GM19467 (cell line): ENCODE measurements around the gene RRAS.

Experiments used
- ATAC-seq: cut with Tn5 transposase; IDR thresholded peaks from one replicate; pipeline ENCODE4 v1.9.1; 2021; ENCODE audit warnings: mild to moderate bottlenecking, moderate library complexity; ENCODE audit not compliant: unreplicated experiment

Gene RRAS

GRCh38 chr19:49640113-49640898 is at the start of gene RRAS:
TSS of gene RRAS (minus strand) at chr19:49640143. CDS start at chr19:49640098, 45 bp downstream.
- peak; percentile 52 for ATAC-seq

GRCh38 chr19:49689133-49690078 is 49.5 kb upstream of the RRAS start, which contains the start of gene ADM5:
TSS of gene ADM5 (plus strand) at chr19:49689594. CDS start at chr19:49689838, 244 bp downstream.
- ATAC-seq: no peak

GRCh38 chr19:49688531-49689132 is 48.7 kb upstream of the RRAS start:
- ATAC-seq: no peak

GRCh38 chr19:49687566-49688316 is 47.8 kb upstream of the RRAS start:
- ATAC-seq: no peak

DNA sequence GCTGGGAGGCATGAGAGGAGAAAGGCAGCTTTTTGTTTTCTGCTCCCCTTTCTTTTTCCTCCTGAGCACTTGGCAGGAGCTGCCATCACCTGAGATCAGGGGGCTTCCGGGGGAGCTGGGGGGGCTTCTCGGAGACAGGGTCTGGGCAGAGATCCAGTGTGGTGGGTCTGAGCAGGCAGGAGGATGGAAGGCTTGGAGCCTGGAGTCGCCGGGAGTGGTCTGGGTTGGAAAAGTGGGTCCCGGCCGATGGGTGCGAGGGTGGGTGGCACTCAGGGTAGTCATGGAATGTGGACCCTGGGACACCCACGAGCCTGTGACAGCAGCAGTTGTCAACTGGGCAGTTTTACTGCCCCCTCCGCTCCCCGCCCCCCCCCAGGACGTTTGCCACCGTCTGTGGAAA is 47.2 kb upstream of the RRAS start:
- ATAC-seq: no peak

DNA sequence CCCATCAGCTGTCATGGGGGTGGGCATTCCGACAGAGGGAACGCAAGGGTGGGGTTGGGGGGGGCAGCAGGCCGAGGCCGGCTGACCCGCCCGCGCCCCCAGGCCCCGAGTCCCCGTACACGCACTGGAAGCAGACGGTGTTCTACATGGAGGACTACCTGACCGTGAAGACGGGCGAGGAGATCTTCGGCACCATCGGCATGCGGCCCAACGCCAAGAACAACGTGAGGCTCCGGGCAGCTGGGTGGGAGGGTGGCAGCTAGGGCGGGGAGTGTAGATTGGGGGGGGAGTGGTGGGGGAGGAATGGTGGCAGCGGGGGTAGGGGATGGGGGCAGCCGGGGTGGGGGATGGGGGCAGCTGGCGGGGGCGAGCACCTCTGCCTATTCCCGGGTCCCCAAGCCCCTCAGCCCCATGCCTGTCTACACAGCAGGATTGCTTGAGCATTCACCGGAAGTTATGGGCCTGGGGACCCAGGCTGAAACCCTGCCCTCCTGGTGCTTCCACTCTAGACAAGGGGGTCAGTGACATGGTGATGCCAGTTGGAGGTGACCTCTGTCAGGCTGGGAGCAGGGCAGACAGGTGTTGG is 46.7 kb upstream of the RRAS start:
- ATAC-seq: no peak

GRCh38 chr19:49685845-49686332 is 45.9 kb upstream of the RRAS start:
- no peak for ATAC-seq

GRCh38 chr19:49684983-49685553 is 45.1 kb upstream of the RRAS start:
- no peak for ATAC-seq

GRCh38 chr19:49684251-49684982 is 44.5 kb upstream of the RRAS start:
- ATAC-seq: no peak

DNA sequence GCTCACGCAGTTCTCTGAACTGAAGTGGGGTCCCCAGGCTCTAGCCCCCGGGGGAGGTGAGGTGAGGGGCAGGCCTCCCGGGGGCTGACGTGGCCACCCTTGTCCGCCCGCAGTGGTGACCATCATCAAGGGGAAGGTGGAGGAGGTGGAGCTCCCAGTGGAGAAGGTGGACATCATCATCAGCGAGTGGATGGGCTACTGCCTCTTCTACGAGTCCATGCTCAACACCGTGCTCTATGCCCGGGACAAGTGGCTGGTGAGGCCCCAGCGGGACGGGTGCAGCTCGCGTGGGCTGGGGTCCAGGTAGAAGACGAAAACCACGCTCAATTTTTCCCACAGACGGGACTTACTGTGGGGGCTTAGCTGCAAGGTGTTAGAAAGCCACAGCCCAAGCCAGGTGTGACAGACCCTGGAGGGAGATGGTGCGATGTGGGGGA is 43.9 kb upstream of the RRAS start:
- ATAC-seq: no peak

DNA sequence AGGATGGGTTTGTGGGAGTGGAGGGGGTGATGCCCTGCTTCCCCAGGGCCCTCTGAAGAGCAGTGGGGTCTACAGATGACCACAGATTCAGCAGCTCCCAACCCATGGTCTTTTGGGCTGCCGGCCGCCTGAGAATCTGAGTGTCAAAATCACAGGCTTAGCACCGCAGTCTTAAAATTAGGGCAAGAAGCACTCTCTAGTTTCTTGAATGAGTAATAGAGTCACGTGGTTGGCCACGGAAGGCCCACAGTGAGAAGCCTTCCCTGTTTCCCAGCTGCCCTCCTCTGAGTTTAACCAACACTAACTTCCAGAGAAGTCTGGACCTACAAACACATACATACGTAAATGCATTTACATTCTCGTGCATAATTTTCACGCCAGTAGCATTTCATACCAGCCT is 42.3 kb upstream of the RRAS start:
- no peak for ATAC-seq

DNA sequence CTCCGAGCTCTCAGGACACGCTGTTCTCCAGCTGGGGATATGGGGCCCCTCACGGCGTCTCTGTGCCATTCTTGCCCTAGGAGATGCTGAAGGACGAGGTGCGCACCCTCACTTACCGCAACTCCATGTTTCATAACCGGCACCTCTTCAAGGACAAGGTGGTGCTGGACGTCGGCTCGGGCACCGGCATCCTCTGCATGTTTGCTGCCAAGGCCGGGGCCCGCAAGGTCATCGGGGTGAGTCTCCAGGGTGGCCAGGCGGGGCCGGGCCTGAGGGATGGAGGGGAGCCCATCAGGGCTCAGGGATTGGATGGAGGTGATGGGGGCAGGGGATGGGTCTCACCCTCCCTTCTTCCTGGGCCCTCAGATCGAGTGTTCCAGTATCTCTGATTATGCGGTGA is 41.9 kb upstream of the RRAS start:
- ATAC-seq: no peak

DNA sequence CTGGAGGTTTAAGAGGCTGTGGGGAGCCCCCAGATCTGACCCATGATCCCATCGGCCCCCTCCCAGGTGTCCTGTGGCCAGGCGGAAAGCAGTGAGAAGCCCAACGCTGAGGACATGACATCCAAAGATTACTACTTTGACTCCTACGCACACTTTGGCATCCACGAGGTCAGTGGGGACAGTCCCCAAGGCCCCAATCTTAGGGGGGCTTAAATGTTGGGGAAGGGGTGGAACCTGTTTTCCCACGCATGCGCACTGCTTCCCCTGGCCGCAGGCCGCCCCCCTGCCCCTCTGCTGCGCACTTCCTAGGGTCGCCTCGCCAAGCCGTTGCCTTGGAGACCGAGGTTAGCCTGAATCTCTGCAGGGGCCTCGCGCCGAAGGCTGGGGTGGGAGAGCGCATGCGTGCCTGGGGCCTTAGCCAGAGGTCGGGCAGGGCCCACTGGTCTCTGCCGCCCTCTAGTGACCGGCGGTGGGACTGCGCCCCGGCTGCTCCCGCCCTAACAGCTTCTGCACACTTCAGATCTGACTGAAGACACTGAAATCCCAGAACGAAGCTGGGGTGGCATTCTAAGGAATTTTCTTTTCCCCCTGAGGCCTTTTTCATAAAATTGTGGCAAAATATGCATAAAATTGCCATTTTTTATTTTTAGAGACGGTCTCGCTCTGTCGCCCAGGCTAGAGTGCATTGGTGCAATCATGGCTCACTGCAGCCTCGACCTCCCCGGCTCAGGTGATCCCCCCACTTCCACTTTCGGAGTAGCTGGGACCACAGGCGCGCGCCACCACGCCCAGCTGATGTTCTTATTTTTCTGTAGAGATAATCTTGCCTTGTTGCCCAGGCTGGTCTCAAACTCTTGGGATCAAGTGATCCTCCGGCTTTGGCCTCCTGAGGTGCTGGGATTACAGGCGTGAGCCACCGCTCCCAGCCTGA is 40.7 kb upstream of the RRAS start:
- ATAC-seq: no peak

GRCh38 chr19:49679771-49680413 is 39.9 kb upstream of the RRAS start:
- no peak for ATAC-seq

DNA sequence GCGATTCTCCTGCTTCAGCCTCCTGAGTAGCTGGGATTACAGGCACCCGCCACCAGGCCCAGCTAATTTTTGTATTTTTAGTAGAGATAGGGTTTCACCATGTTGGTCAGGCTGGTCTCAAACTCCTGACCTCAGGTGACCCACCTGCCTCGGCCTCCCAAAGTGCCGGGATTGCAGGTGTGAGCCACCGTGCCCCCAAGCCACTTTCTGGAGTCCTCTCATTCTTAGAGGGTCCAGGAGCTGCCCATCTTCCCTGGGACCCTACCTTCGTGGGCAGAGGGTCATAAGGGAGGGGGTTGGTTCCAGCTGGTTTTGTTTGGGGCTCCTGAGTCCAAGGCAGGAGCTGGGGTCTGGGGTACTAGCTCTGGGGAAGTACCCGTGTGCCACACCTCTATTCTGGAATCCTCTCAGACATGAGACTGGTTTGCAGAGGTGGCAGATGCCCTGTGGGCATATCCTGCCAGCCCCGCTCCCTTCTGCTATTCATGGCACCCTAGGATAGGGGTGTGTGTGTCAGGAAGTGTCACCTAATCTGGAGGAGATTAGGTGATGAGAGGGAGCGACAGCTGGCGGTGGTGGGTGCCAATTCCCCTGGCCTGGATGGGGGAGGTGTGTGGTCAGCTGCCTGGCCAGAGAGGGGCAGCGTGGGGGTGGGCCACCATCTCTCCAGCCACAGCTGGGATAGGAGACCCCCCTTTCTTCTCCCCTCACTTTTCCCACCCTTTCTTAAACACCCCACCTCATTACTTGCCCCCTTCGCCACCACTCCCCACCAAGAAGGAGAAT is 39.2 kb upstream of the RRAS start:
- no peak for ATAC-seq

- no peak for ATAC-seq
Observed at GRCh38 chr19:49677901-49678674, 38.1 kb upstream of the RRAS start.
